Occipital lobe (tissue), 2 donors: ENCODE measurements around the gene PRPF8. TPM values are rescaled to one million over a fixed set of nuclear protein-coding genes. Genes with fewer than 3 reads are reported as not detected.

Experiments used
- DNase-seq: peaks from one replicate; lab custom pipeline; 2025; lab: John Stamatoyannopoulos, UW
- total RNA-seq: library from RNA; depleted of rRNA; stranded (reverse); fragments of >200 nt; gene quantifications from one replicate; pipeline ENCODE4 v1.2.3, GENCODE V29; 2014

The PRPF8 gene
- total RNA-seq, 1 donor from 2014 or later = 71.1 TPM

DNA sequence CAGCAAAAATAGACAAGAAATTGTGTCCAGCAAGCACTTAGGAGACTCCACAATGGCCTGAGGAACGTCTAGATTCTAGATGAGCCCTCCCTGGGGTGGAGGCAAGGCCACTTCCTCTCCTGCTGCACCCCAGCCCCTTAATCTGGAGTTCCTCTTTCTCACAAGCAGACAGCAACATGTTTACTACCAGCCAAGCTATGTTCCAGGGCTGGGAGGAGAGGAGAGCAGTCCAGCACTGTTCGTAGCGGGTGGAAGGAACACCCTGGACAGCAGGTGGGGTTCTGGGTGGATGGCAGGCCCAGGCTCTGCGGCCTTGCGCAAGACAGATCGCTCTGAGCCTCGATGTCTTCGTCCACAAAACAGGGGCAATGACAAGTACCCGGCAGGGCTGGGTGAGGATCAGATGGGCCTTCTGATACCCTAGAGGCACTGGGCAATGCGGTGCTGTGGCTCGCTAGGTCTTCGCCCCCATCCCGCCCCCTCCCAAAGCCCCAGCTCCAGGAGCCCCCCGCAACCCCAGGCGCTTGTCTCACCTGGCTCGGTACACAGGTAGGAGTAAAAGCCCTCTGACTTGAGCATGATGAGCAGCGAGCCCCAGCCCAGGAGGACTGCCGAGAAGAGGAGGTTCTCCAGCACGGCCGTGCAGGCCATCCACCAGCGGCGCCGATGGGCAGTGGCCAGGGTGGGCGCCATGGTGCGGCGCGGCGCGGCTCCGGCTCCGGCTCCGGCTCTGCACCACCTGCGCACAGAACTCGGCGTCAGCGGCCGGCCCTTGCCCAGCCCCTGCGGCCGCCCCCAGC, 57.3 kb downstream of the PRPF8 start:
- DNase-seq = no peak

GRCh38 chr17:1626333-1626732, 58.3 kb downstream of the PRPF8 start:
- no peak for DNase-seq

GRCh38 chr17:1625581-1625980, 59.1 kb downstream of the PRPF8 start:
- no peak for DNase-seq

GRCh38 chr17:1625053-1625452, 59.6 kb downstream of the PRPF8 start:
- DNase-seq = no peak

- DNase-seq = no peak
These were observed 60.0 kb downstream of the PRPF8 start for GRCh38 chr17:1624650-1625049.

GRCh38 chr17:1623057-1623630, 61.5 kb downstream of the PRPF8 start:
- no peak for DNase-seq

GRCh38 chr17:1621273-1621954, 63.3 kb downstream of the PRPF8 start:
- no peak for DNase-seq

DNA sequence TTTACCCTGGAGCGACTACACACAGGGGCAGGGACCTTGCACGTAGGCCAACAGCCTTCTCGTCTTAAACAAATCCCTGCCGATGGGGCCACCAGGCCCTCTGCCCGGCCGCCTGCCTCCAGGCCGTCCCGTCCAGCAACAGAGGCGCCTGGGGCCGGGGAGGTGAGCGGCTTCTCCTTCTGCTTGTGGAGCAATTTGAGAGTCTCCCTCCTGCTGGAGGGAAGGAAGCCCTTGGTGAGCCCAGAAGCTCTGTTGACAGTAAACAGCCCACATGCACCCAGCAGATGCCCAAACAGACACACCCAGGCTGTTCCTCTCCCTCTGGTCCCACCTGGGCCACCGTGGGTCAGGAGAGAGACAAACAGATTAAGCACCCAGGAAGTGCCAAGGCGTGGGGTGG, 64.2 kb downstream of the PRPF8 start:
- no peak for DNase-seq

GRCh38 chr17:1617620-1618174, 67.0 kb downstream of the PRPF8 start:
- no peak for DNase-seq

- no peak for DNase-seq
These were observed 68.6 kb downstream of the PRPF8 start for GRCh38 chr17:1616101-1616500.

DNA sequence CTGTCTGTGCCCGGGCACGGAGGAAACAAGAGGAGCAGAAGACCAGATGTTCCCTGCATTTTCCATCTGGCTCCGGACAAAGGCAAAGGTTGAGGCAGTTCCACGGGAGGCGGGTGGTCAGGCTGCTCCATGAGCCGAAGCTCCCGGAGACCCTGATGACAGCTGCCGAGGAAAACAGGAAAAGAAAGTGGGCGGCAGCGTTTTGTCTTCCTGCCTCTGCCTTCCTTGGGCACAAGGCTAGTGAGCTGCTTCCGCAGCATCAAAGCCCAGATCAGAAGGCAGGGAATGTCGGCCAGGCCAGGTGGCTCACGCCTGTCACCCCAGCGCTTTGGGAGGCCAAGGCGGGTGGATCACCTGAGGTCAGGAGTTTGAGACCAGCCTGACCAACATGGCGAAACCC, 72.3 kb downstream of the PRPF8 start:
- DNase-seq = no peak

DNA sequence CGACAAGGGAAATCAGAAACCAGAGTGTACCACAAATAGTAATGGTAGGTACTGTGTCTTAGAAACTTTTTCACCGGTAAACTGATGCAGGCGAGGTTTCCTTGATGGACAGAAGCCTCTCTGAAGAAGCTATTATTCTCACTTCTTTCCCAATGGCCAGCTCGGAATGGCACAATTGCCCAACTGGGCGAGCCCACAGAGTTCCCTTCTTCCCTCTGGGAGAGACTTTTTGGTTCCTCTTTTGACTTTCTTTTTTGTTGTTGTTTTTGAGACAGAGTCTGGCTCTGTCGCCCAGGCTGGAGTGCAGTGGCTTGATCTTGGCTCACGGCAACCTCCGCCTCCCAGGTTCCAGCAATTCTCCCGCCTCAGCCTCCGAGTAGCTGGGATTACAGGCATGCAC, 73.0 kb downstream of the PRPF8 start:
- no peak for DNase-seq

DNA sequence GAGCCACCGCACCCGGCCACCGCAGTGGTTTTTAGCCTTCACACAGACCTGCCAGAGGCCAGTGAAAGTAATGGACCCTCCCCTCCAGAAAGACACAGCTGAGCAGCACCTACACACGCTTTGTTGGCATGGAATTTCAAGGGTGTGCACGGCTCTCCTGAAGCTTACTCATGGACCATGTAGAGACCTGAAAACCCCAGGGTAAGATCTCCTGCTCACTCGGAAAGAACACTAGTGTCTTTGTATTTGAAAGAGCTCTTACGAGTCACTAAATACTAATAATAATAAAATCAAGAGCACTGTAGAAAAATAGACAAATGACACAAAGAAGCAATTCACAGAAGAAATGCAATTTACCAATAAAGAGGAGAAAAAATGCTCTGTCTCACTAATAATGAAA, 76.0 kb downstream of the PRPF8 start:
- DNase-seq = no peak

DNA sequence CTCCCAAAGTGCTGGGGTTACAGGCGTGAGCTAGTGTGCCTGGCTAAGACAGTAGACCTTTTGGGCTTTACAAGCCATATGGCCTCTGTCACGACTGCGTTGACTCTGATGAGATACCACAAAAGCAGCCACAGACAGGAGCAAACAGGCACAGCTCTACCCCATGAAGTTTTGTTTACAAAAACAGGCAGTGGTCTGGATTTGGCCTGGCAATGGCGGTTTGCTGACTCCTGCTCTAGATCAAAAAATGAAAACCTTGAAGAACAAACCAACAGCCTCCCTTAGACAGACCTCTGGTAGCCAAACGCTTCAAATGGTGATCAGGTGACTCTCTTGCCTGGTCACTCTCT, 76.7 kb downstream of the PRPF8 start:
- no peak for DNase-seq

GRCh38 chr17:1606352-1606985, 78.2 kb downstream of the PRPF8 start:
- no peak for DNase-seq

- DNase-seq = no peak
These were observed 78.9 kb downstream of the PRPF8 start for GRCh38 chr17:1605681-1606351.

- DNase-seq = no peak
These were observed 79.7 kb downstream of the PRPF8 start for GRCh38 chr17:1604831-1605528.

- DNase-seq = no peak
These were observed 83.1 kb downstream of the PRPF8 start for GRCh38 chr17:1601571-1601970.
